ENCODE results near the gene KRT81.

- TF ChIP-seq CTCF (conservative IDR thresholded peaks at IDR 0.05) (no peak), EZH2 (IDR thresholded peaks at IDR 0.05; ENCODE audit: low read depth) (no peak)
These were observed 27.1 kb upstream of the KRT81 start for GRCh38 chr12:52318241-52318990.

Data from PC-9 (cell line).